WERI-Rb-1 (cell line): ENCODE measurements around the gene ALCAM.
A peak's percentile ranks its signal among the peaks of the same experiment; 100 is the strongest.

Source experiments
- DNase-seq: peaks from one replicate; pipeline ENCODE4 v3.0.0-alpha.2; 2020
- H3K27ac ChIP-seq: fragments of 250-450 bp; sonication (Bioruptor Pico); 2 replicates; pipeline ENCODE4 v1.5.1; 2020; ENCODE audit warnings: mild to moderate bottlenecking, moderate library complexity
- H3K27me3 ChIP-seq: fragments of 250-450 bp; sonication (Bioruptor Pico); 2 replicates; pipeline ENCODE4 v1.5.1; 2021; ENCODE audit warnings: mild to moderate bottlenecking, low read depth, moderate library complexity; ENCODE audit not compliant: insufficient read depth, severe bottlenecking
- H3K36me3 ChIP-seq: fragments of 250-450 bp; sonication (Bioruptor Pico); 2 replicates; pipeline ENCODE4 v1.5.1; 2020; ENCODE audit warnings: mild to moderate bottlenecking, moderate library complexity
- H3K4me3 ChIP-seq: 2 replicates; pipeline ENCODE4 v1.5.1; 2011; ENCODE audit warnings: low read depth, mild to moderate bottlenecking, control low read depth, low read length
- H3K9me3 ChIP-seq: fragments of 250-450 bp; sonication (Bioruptor Pico); 2 replicates; pipeline ENCODE4 v1.5.1; 2021; ENCODE audit warnings: mild to moderate bottlenecking, moderate library complexity; ENCODE audit not compliant: severe bottlenecking
- CTCF ChIP-seq: IDR thresholded peaks from 2 replicates; pipeline ENCODE4 v1.5.1; 2011; ENCODE audit warnings: low read depth, mild to moderate bottlenecking, control low read depth, inconsistent platforms, low read length

The ALCAM gene

GRCh38 chr3:105365391-105366325, 1.1 kb upstream of the ALCAM start:
- Histone ChIP-seq H3K27ac (peak overlapping the region; percentile 76), H3K27me3 (no peaks in the 10 kb centered on the region), H3K4me3 (peak overlapping the region; percentile 83), H3K9me3 (no peaks in the 10 kb centered on the region), H3K36me3 (no peaks in the 10 kb centered on the region)
- peak; percentile 22 for DNase-seq
- TF ChIP-seq CTCF, result no peak

- H3K9me3 ChIP-seq, result no peaks in the 10 kb centered on the region
- peak overlapping the region; percentile 7; the same call in 1 of the 2 replicates for H3K27ac ChIP-seq
- DNase-seq, result peak; percentile 31
- H3K4me3 ChIP-seq, result peak overlapping the region; percentile 83
- no peaks in the 10 kb centered on the region for H3K27me3 ChIP-seq
- H3K36me3 ChIP-seq, result no peaks in the 10 kb centered on the region
- no peak for TF ChIP-seq CTCF
Observed at GRCh38 chr3:105367063-105367405, 325 bp downstream of the ALCAM start.

- H3K27me3 ChIP-seq, result no peaks in the 10 kb centered on the region
- no peaks in the 10 kb centered on the region for H3K36me3 ChIP-seq
- TF ChIP-seq CTCF, result no peak
- no peaks in the 10 kb centered on the region for H3K9me3 ChIP-seq
- DNase-seq, result peak; percentile 50
- H3K27ac ChIP-seq, result no peak overlapping the region
- H3K4me3 ChIP-seq, result peak overlapping the region; percentile 83
Observed at GRCh38 chr3:105367406-105368213, 901 bp downstream of the ALCAM start.

GRCh38 chr3:105368566-105369499, 2.1 kb downstream of the ALCAM start:
- DNase-seq, result peak; percentile 41
- Histone ChIP-seq H3K9me3 (no peaks in the 10 kb centered on the region), H3K36me3 (no peaks in the 10 kb centered on the region), H3K27me3 (no peaks in the 10 kb centered on the region), H3K4me3 (peak overlapping the region; percentile 83), H3K27ac (peak overlapping the region; percentile 26)
- TF ChIP-seq CTCF, result no peak

GRCh38 chr3:105369500-105370371, 3.0 kb downstream of the ALCAM start:
- DNase-seq, result peak; percentile 63
- Histone ChIP-seq H3K36me3 (no peaks in the 10 kb centered on the region), H3K9me3 (no peaks in the 10 kb centered on the region), H3K4me3 (peak overlapping the region; percentile 83), H3K27me3 (no peaks in the 10 kb centered on the region), H3K27ac (peak overlapping the region; percentile 26)
- peak; percentile 61 for TF ChIP-seq CTCF
